DMS153 treated with DMSO at 0.1 percent for 48 hours (cell line): ENCODE data around the gene GPR15.

ENCODE experiments used
- DNase-seq: peaks from one replicate; lab custom pipeline; 2025; ENCODE audit not compliant: unreplicated experiment; lab: John Stamatoyannopoulos, UW

Gene GPR15

GRCh38 chr3:98531622-98532274 is at the start of gene GPR15:
Gene GPR15, plus strand, starts transcription at chr3:98531978. Its CDS starts 56 bp downstream, at chr3:98532034.
- DNase-seq: no peak

GRCh38 chr3:98482717-98483482 is 48.9 kb upstream of the GPR15 start:
- no peak for DNase-seq

- no peak for DNase-seq
These were observed 48.2 kb upstream of the GPR15 start for GRCh38 chr3:98483626-98484025.

GRCh38 chr3:98497381-98497780 is 34.4 kb upstream of the GPR15 start, which contains the start of gene OR5K2:
Gene OR5K2, plus strand, starts transcription at chr3:98497681. Its CDS starts 0 bp downstream, at chr3:98497681.
- no peak for DNase-seq

DNA sequence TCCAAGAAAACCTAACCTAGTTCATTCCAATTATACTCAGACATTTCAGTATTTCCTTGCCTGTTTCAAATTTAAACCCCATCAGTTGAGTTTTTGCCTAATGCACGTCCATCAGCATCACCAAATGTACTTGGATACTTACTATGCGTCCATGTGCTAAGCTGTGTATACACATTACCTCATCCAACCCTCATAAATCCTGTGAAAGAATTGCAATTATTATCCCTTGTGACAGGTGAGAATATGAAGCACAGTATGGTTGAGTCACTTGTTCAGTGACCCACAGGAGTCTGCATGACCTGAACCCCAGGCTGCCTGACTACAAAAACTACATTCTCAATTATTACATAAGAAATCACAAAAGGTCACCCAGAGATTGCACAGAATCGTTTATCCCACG is 31.8 kb upstream of the GPR15 start:
- DNase-seq: no peak

GRCh38 chr3:98501270-98501669 is 30.5 kb upstream of the GPR15 start:
- DNase-seq: no peak

DNA sequence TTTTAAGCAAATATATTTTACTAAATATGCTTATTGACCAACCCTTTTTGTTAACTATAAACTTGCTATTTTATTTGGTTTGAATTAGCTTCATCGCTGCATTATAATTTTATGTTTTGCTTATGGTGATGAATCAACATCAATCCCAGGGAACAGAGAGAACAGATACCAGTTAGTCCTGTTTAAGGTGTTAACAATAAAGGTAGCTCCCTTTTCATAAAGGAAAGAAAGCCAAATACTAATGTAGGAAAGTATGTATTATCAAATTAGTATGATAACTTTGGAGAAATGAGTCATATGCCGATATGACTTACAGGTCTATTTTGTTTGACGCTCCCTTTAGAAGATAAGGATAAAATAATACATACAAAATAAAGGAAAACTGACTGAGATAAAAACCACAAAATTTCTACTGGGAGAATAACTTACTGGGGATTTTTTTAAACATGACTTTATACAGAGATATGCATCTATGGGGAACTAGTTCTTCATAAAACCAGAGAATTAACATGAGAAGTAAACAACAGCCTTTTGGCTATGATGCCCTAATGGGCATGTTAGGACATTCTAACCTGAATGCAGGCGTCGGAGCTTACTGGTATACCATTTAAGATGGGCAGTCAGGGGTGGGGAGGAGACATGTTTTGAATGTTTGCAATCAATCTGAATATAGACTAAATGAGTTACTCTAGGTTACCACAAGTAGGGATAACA is 29.8 kb upstream of the GPR15 start:
- DNase-seq: no peak

DNA sequence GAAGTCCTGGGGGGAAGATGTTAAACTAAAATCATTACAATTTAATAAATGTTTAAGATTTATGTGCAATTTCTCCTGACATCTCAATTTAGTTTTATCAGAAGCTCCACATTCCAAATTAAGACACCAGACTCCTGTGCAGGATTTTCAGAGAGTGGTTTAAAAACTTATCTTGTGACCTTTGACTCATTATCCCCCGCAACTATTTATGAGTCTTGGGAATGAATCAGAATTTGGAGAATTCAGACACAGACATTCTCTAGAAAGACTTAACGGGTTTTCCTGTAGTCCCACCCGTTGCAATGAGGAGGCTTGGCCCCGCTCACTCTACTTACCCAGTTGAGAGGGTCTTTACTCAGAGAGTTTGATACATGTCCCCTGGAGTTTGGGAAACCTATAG is 27.2 kb upstream of the GPR15 start:
- no peak for DNase-seq

- no peak for DNase-seq
These were observed 23.2 kb upstream of the GPR15 start for GRCh38 chr3:98508582-98508981.

GRCh38 chr3:98512576-98512975 is 19.2 kb upstream of the GPR15 start:
- DNase-seq: no peak

GRCh38 chr3:98513091-98513511 is 18.7 kb upstream of the GPR15 start:
- no peak for DNase-seq

DNA sequence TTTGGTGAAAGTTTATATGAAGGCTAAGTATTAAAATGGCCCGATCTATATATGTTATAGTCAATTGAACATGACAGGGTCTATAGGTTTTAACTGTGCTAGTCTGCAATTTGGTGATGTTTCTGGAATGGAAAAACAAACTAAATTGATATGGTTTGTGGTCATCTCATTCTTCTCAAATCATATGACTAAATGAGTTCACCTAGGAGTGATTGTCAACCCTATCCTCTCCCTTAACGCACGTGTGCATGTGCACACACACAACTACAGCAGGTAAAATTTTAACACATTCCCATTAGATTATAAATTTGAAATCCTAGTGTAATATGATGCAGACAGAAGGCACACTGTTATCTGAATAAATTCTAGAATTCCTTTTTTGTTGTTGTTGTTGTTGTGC is 18.0 kb upstream of the GPR15 start:
- DNase-seq: no peak

- DNase-seq: no peak
These were observed 16.8 kb upstream of the GPR15 start for GRCh38 chr3:98514948-98515347.

GRCh38 chr3:98518816-98519215 is 13.0 kb upstream of the GPR15 start:
- DNase-seq: no peak

- DNase-seq: no peak
These were observed 12.4 kb upstream of the GPR15 start for GRCh38 chr3:98519351-98519750.

DNA sequence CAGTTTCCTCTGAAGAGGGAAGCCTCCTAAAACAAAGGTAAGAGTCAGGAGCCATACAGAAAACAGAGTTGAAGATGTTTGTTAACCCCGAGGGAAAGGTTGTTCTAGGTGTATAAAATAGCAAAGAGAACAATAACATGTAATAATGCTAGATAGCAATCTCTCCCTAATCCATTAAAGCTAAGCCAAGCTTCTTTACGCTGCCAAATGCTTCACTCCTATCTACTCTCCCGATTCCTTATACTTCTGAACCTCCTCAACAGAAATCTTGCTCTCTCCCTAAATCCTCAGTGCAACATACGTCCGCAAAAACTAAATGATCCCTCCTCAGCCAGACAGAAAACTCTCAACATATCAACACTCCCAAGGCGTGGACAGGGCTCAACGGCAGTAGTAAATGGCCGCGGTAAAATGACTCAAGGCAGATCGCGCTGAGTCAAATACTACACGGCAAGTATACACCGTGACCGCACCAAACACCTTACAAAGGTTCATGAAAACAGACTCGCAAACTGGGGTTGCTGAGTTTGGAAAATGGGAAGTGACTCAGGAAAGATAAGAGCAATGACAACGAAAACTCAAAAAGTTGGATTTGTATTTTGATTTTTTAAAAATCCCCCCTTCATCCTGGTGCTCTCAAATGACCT is 9.8 kb upstream of the GPR15 start:
- DNase-seq: no peak

DNA sequence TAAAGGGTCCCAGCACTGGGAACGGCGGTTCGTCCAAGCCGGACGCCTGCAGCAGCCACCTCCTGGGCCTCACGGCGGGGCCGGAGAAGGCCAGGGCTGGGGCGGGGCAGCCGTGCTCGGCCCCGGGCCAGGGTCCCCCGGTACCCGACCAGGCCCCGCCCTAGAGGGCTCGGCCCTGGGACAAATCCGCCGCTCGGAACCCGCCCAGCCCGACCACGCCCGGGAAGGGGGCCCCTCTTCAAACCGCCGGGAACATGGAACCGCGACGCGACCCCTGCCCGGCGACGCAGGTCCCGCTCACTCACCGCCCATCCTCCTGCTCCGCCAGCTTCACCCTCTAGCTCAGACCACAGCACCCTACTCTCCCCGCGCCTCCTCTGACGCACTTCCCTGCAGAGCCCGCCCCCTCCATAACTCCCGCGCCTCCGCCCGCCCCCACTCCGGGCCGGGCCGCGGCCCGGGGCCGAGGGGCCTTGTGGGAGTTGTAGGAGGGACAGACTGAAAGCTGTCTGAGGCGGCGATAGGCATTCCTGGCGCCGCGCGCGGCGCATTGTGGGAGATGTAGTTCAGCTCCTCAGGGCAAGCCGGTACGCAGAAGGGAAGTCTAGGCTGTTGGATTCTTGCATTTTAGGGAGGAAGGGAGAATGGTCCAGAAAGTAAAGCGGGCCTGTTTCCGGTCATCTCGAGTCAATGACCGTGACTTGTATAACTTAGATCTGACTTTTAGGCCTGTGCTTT is 9.1 kb upstream of the GPR15 start, which contains the start of gene CLDND1:
Gene CLDND1, minus strand, starts transcription at position 359 of the 738 bp plus-strand sequence. CDS start 1,478 bp downstream, outside the sequence.
- DNase-seq: peak; percentile 81

- no peak for DNase-seq
These were observed 6.3 kb upstream of the GPR15 start for GRCh38 chr3:98525494-98525893.

DNA sequence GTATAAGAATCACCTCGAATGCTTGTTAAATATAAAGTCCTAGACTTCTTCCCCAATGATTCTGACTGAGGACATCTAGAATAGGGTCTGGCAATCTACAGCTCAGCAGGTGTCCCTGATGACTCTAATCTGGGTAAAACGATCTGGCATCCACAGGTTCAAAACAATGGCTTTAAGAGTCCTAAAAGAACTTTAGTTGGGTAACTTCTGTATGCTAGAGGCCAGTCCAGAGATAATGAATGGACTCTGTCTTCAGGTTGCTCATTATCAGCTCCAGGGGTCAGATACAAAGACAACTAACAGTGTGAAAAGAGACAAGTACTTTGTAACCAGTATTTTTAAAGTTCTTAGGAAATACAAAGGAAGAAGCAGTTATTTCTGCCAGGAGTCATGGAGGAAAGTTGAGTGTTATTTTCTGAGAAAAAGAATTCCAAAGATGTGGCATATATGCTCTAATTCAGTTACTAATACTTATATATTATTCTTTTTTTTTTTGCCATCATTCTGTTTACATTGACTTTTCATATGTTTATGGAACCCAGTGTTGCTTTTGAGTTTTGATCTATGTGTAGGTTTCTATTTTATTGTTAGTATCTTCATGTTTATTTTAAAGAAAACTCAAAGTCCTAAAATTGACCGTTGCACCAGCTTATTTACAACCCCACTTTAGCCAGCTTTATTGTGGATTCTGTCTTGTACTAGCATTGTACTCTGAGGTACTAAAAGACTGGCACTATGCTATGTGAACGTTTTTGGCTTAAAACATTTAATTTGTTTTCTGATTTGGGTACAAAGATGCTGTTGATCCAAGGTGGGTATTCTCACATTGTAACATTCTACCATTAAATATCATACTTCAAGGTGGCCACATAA is 3.1 kb upstream of the GPR15 start:
- DNase-seq: no peak
